NCI-H2196 treated with DMSO at 0.1 percent for 48 hours (cell line): ENCODE measurements around the gene CAND2.
"Not testable (repeated sequence)": the region's sequence is repeated elsewhere in the genome, so short reads cannot be mapped to it uniquely, and the experiment has no call there.

Experiments used
- DNase-seq: peaks from one replicate; lab custom pipeline; 2025; ENCODE audit not compliant: unreplicated experiment; lab: John Stamatoyannopoulos, UW

The CAND2 gene

DNA sequence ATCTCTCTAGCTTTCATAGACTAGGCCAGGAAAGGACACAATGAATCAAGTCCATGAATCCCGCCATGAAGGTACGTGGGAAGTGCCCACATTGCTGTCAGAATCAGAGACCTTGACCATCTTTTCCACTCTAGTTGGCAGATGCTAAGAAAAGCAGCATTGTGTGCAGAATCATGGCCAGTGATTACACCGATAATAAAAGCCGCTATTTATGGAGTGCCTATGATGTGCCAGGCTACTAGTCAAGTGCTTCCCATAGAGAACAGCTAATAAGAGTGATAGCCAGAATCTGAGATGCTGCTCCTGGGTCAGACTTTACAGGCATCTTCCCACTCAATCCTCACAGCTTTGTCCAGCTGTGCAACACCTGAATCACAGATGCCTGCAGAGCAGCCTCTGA is 58.1 kb downstream of the CAND2 start:
- DNase-seq, result no peak

DNA sequence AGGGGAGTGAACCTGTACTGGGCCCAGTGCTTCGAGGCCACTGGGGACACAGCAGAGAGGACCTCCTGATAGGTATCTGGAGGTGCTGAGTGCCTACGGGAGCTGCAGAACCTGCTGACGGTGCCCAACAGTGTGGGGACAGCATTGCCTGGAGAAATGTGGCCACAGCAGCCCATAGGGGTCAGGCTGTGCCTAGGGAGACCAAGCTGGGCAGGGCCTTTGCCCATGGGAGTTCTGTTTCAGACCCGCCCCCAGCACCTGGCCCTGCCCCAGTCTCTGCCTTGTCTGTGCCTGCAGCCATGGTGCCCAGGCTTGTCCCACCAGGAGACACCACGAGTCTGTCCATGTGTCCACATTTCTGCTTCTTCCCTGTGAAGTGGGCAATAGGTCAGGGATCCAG is 60.1 kb downstream of the CAND2 start:
- DNase-seq, result no peak

GRCh38 chr3:12859840-12860239 is 63.4 kb downstream of the CAND2 start:
- no peak for DNase-seq

- DNase-seq, result no peak
Measured at GRCh38 chr3:12861611-12862010, 65.1 kb downstream of the CAND2 start.

DNA sequence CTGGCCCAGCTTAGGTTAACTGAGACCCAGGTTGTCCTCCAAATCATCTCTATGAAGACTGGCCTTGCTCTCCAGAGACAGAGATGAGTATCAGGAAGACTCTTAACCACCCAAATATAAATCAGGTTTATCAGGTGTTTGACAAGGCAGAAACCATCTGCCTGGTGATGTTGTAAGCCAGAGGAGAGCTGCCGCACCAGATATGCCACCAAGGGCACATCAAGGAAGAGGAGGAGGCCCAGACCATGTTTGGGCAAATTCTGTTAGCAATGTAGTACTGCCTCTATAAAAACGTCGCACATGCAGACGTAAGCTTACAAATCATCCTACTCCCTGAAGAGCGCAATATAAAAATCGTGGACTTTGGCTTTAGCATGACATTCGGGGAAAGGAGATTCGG is 65.9 kb downstream of the CAND2 start:
- no peak for DNase-seq

DNA sequence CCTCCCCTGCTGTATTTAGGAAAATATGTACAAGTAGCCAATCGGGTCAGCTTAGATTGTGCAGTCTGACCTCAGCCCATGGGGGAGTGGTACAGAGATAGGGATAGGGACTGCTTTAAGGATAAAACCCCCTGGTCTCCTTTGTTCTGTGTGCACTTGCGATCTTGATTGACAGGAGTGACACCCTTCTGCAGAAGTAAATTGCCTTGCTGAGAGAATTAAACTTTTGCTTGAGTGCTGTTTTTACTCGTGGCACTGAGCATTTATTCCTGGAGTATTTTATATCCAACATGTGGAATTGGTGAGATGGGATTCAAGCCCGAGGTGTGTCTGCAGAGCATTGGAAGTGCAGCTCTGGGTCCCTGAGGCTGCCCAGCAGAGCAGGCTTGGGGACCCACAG is 68.8 kb downstream of the CAND2 start:
- no peak for DNase-seq

DNA sequence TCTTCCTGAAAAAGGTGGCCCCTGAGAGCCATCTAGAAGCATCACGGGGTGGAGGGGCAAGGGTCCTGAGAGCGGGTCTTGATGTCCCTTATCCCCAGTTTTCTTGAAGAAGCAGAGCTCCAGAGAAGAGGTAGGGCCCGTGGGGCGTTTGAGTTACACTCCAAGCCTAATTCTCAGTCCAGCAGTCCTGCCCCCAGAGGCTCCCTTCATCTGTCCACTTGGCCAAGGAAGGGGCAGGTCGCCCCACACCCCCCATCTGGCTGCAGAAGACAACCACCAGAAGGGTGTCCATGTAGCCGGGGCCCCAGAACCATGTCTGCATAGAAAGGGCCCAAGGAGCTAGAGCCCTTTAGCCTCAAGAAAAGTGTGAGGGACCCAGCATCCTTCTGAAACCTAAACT is 70.4 kb downstream of the CAND2 start:
- no peak for DNase-seq

GRCh38 chr3:12868039-12869034 is 71.9 kb downstream of the CAND2 start:
- DNase-seq, result peak; percentile 18

DNA sequence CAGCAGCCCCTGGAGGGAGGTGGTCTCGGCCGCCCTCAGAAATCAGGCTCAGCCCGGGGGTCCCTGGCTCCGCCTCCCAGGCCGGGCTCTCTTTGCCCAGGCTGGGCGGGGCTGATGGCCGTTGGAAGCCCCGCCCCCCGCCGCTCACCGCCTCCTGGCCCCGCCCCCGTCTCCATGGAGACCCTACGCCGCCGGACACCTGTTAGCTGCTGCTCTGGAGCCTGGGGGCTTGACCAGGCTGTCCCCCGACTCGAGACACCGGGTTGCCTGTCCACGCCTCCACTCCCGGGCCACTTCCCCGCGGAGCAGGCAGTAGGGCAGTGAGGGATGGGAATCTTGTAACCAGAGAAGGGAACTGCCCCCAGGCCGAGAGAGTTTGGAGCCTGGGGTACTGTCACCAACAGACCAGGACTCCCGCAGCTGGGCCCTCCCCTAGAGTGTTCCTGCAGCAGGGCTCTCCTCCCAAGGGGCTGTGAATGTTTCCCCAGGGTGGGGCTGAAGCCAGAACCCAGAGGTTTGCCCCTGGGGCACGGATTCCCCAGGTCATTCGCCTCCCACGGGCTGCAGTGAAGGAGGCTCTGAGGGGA is 72.6 kb downstream of the CAND2 start:
- DNase-seq, result no peak

GRCh38 chr3:12870942-12871341 is 74.5 kb downstream of the CAND2 start:
- DNase-seq, result no peak

DNA sequence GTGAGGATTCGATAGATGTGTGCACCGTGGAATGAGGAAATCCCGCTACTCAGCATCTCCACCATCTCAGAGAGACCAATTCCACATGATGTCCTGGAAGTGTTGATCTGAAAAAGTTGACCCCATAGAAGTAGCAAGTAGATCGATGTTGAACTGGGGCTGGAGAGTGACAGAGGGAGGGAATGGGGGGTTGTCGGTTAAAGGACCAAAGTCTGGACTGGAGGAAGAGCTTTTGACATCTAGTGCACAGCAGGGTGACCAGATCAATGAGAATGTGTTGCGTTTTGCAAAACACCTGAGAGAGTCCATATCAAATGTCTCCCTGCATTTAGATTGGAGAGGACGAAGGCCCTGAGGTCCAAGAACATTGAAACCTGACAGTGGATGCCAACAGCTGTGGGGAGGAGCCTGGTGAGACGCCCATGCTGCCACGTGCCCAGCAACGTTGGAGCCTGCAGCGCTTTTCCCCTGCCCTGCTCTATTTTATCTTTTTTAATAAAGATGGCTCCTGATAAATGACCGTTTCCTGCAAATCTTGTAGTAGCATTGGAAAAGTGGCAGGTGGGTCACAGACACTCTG is 75.0 kb downstream of the CAND2 start:
- DNase-seq, result no peak

DNA sequence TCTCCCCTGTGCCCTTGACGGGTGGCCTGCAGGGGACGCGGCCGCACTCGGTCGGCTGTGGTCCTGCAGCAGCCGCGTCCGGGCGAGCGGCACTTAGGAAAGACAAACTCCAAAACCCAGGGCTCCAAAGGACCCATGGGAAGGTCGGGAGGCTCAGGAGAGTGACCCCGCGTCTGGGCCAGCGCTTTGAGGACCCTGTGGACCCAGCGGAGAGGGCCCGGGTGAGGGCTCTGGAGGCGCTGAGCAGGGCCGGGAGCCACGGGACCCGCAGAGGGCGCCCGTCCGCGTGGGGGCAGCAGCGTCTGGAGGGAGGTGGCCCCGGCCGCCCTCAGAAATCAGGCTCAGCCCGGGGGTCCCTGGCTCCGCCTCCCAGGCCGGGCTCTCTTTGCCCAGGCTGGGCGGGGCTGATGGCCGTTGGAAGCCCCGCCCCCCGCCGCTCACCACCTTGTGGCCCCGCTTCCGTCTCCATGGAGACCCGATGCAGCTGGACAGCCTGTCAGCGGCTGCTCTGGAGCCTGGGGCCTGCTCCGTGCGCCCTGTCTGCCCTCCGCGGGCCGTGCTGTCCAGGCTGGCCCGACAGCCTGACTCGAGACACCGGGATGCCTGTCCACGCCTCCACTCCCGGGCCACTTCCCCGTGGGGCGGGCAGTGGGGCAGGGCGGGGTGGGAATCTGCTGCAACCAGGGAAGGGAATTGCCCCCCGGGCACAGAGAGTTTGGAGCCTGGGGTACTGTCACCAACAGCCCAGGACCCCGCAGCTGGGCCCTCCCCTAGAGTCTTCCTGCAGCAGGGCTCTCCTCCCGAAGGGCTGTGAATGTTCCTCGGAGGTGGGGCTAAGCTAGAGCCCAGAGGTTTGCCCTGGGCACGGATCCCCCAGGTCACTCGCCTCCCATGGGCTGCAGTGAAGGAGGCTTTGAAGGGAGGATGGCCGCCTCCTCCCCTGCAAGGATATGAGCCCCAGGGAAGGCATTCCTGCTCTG is 79.7 kb downstream of the CAND2 start:
- no peak for DNase-seq

GRCh38 chr3:12877040-12877439 is 80.6 kb downstream of the CAND2 start:
- DNase-seq, result no peak

GRCh38 chr3:12878141-12878574 is 81.7 kb downstream of the CAND2 start:
- no peak for DNase-seq

DNA sequence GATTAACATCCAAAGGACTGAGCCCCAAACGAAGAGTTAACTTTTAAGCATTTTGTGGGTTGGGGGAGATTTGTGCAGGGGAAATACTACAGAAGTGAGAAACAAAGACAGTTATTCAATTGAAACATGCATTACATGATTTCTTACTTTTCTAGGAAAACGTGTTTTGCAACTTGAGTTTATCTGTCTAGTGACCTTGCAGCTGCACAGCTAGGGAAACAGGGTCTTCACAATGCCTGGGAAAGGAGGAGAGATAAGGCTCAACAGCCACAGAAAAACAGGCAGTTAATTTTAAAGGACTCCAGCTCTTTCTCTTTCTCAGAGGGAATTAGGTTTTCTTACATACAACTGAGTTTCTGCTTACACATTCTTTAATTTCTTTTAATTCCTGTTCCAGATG is 82.3 kb downstream of the CAND2 start:
- not testable (repeated sequence) for DNase-seq

GRCh38 chr3:12879191-12879815 is 82.8 kb downstream of the CAND2 start:
- DNase-seq, result no peak

- DNase-seq, result not testable (repeated sequence)
Measured at GRCh38 chr3:12881858-12882257, 85.4 kb downstream of the CAND2 start.

DNA sequence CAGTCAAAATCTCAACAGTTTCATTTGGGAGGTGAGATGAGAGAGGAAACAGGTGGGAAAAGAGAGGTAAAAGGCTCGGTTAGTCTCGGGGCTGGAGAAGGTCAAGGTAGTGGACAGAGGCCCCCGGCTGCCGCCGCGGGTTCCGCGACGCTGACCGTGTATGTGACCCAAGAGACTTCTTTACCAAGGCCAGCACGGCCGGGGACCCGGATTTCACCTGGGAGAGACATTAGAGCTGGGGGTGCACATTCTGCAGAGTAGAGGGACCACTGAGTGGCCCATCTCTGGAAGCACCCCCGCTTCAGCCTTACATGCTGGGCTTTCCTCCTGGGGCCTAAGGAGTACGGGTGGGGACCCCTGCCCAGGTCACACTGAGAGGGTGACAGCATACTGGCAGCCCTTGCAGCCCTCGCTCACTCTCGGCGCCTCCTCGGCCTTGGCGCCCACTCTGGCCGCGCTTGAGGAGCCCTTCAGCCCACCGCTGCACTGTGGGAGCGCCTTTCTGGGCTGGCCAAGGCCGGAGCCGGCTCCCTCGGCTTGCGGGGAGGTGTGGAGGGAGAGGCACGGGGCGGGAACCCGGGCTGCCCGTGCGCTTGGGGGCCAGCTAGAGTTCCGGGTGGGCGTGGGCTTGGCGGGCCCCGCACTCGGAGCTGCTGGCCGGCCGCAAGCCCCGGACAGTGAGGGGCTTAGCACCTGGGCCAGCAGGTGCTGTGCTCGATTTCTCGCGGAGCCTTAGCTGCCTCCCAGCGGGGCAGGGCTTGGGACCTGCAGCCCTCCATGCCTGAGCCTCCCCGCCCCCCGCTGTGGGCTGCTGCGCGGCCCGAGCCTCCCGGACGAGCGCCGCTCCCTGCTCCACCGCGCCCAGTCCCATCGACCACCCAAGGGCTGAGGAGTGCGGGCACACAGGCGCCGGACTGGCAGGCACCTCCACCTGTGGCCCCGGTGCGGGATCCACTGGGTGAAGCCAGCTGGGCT is 86.1 kb downstream of the CAND2 start:
- DNase-seq, result no peak

DNA sequence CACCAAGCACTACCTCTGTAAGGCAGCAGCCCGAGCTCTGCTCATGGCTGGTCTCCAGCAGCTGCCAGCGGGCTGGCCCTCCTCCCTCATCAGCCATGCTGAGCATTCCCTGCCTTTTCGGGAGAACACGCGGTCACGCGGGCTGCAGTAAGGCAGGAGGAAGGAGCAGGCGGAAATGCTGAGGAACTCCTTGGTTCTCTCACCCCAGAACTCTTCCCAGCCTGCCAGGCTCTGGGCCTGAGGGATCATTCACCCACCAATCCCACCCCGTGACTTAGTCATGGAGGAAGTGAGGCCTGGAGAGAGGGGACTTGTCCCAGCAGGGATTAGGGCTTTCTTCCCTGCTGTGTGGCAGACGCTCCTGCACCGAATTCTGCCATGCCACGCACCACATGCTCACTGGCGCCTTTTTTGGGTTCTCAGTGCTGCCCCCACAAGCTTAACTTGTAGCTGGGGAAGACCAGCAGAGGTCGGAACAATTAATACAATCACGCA is 87.8 kb downstream of the CAND2 start:
- DNase-seq, result no peak
